DLD1 (cell line): ENCODE measurements around the gene ZBTB16.

Source experiments
- in situ Hi-C: cut with HindIII; loops from 2 replicates; pipeline ENCODE4 v1.10.0; 2017; ENCODE audit warnings: low sequenced_read_pairs

ZBTB16 gene

DNA sequence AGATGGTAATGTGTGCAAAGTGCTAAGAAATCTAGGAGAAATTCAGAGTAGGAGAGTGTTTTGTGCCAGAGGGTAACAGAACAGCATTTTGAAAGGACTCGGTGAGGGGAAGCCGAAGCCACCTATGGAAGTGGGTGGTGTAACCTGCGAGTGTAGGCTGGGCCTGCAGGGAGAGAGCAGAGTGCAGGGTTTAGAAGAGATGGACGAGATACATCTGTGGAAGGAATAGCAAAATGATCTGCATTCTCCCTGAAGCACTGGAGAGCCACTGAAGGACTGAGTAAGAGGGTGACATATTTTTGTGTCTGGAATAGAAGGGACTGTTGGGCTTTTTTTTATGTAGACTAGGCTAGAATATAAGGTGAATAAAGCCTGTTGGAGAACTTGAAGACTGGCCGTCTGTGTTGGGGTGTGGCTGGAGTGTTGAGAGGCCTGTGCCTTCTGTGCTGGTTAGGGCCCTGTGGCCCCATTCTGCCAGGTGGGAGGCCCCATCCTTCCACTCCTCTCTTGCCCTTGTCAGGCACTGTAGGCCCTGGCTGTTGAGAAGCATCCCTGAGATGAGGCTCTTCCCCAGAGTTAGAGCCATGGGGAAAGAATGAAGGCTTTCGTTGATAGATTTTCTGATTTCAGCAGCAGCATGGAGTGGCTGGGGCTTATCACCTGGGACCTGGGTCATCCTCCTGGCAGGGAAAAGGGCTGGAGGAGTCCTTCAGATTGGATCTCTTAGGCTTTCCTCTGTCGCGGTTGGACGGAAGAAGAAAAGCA is 102.2 kb downstream of the ZBTB16 start:
- in situ Hi-C loops = no loop called here

DNA sequence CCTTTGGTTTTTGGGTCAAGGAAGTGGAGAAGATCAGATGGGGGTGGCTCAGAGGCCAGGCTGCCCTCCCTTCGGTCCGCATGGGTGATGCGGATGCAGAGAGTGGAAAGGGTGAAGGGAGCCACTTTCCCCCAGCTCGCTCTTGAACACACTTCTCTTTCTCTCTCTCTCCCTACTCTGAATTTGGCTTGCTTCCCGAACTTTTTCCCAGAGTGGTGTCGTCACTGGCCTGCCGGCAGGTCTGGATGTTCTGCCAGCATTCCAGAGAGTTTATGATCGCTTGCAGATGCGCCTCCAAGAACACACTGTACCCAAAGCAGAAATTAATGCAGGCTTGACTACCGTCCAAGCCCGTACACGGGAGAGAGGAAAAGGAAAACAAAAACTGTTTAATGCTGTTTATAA is 103.2 kb downstream of the ZBTB16 start:
- in situ Hi-C loops = no loop called here

DNA sequence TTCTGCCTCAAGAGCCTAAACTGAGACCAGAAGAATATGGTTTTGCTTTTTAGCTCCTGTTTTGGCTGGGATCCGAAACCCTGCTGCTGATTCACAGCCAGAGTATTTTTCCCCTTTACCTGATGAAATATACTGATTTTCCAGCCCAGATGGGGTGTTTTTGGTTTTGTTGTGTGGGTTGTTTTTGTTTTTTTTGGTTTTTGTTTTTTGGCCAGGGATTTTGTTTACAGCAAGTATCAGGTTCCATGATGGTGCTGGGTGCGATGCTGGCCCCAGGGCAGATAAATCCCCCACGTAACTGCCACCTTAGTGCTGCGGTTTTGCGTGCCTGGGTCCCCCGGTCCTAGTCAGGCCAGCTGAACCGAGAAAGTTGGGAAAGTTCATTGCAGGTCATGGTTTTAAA is 103.7 kb downstream of the ZBTB16 start:
- in situ Hi-C loops = no loop called here

DNA sequence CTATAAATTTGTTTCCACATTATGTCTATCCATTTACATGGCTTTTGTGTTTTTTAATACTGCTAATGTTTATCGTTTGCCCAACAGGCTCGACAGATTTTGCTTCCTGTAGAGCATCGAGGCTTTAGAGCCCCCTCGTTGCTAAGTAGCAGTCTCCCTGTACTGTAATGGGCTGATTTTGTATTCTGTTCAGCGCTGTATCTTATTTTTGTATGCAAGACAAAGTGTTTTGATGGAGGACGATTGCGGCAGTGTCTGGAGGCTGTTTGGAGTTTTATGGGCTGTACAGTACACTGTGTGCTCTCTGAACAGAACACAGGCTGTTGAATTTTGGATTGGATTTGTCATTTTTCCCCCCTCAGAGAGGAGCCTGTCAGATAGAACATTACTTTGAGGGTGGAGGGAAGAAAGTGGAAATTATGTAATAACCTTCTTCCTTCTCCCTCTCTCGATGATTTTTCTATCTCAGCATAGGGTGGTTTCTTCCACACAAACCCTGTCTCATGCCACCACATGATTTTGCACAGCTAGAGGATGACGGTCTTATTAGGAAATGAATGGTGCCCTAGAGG is 104.4 kb downstream of the ZBTB16 start:
- in situ Hi-C loops = no loop called here

DNA sequence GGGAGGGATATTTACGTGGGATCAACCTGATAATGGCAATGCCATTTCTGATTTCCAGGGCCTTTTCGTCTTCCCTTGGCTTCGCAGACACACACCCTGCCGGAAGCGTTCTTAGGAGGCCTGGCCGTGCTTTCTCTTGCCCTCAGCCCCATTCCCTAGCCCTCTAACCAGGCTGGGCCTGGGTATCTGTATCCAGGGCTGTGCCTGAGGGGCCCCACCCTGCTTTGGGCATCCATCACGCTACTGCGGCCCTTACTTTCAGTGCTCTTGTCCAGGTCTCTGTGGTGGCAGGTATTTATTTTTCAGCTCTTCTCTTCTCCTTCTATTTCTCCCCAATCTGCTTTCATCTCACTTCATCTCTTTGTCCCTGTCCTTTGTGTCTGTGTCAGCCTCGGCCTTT is 105.0 kb downstream of the ZBTB16 start:
- in situ Hi-C loops = no loop called here

DNA sequence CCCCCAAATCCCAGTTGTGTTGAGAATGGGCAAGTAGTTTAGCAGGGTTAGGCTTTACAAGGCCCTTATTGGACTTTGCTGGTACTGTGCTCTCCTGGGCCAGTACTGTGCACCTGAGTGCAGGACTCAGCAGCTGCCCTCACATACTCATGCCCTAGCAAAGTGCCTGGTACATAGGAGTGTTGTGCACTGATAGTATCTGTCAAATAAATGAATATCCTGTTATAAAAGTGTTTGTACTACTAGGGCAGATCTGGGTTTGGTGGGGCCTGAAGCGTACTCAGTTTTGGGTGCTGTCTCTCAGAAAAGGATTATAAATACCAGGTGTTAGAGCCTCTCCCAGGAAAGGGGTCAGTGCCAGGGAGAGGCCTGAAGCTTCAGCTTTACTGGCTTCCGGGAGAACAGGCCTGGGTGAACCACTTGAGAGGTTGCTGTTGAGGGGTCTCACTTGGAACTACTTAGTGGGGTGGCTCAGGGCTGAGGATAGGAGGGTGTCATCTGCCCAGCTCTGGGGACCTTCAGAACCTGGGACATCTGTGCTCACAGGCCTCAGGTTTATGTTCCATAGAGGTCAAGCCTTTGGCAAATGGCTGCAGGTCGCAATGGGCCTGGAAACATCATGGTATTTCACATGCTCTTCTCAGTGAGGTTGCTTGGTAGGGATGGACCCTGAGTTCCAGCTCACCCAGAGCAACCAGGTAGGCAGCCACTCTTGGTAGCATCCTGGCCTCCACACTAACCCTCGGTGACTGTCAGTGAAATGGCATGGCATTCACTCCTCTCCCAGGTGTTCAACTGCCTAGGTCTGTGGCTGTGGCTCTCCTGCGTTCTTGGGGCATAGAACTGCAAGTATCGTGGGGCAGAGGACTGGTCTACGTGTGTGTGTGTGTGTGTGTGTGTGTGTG is 106.1 kb downstream of the ZBTB16 start:
- in situ Hi-C loops = no loop called here

DNA sequence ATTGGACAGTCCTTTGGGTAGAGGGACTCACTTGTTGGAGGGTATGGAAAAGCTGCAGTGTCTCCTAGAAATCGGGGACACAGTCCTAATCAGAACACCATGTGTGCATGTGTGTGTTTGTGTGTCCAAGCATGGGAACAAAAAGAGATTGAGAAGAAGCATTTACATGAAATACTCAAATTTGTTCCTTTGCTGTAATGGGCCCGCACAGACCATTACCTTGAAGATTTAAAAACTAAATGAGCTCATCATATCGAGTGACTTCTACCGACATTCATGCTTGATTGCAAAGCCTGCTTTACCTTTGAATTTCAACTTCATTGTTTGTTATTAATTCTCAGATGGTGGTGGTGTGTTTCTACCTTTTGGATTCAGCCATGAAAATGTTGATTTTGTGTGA is 106.9 kb downstream of the ZBTB16 start:
- in situ Hi-C loops = no loop called here

DNA sequence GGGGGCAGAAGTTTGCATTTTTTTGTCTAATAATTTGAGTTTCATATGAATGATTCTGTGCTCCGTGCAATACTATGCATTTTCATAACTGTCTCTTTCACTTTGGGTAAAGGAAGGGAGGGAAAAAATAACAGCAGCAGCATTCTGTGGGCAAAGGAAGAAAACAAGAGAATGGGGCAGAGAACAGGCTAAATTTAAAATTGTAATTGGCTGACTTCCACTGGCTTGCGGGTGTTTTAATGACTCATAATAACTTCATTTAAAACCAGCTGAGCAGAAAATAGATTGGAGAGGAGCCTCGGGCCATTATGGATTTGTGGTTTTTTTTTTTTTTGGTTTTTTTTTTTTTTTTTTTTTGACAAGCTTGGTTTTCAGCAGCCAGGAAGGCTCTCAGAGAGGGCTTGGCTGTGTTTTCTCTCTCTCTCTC is 107.4 kb downstream of the ZBTB16 start:
- in situ Hi-C loops = no loop called here

DNA sequence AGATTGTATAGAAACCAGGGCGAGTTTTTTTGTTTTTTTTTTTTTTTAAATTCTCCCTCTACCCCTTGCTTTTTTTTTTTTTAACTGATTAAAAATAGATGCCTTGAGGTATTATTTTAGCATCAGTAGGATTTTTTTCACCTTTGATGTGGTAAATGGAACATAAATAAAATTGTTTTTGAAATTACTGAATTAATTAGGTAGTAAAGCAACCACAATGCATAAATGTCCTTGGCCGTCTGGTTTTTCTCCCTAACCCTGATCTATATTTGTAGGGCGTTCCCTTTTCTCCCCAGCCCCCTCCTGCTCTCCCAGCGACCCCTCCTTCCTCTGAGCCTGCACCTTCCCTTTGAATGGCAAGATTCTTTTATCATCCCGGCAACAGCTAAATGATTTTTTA is 107.8 kb downstream of the ZBTB16 start:
- in situ Hi-C loops = no loop called here

DNA sequence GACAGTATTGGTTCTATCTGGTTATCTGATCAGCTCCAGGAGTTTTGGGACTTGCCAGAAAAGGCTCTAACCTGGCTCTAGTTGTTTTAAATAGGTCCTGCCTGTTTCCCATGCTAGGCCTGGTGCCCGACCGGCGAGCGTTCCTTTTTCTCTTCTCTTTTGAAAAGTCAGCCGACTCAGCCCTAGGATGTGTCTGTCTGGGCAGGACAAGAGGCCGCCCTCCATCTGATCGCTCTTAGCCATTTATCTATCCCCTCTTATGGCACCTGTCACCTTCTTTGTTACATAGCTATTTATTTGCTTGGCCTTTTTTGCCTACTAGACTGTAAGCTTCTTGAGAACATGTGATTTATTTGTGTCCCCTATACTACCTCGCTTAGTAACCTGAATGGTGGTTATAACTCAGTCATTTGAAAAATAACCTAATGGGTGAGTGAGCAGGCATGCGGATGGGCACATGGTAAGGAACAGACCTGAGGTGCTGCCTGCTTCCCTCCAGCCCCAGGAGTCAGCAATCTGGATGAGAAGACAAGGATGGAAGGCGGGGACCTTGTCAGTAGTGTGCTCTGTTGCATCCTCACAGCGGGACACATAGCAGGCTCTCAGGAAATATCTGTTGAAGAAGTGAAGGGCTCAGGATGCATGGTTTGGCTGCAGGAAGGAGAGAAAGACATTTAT is 108.4 kb downstream of the ZBTB16 start:
- in situ Hi-C loops = no loop called here

DNA sequence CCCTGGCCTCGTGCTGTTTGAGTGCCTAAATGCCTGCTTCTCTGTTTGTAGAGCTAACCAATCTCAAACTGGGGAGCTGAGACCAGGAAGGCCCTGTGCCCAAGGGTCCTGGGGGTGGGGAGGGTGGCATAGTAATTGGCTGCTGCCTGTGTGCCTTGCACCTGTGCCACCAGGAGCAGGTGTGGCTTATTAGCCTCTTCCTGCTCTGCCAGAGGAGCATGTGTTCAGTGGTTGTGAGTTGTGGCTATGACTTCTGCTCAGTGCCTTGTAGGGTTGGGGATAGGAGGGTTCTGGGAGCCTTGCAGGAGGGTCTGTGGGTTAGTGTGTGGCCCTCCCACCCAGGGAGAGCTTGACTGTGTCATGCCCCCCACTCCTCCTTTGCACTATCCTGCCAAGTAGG is 109.2 kb downstream of the ZBTB16 start:
- in situ Hi-C loops = no loop called here

DNA sequence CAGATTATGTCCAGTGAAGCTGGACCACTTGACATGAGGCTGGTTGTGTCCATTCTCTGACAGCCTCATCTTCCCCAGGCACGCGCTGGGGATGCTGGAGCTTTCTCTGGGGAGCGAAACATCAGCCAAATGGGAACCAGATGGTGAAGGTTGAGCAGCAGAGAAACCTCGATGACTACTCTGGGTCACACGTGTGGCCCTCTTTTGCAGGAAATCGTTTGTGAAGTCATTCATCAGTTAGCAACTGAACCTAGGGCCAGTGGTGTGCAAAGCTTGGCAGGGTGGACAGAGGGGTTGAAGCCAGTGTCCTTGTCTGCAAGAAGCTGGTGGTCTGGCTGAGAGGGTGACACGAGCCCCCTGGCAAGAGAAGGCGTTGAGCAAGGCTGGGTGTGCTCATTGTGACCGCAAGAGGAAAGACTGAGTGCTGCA is 109.8 kb downstream of the ZBTB16 start:
- in situ Hi-C loops = no loop called here

DNA sequence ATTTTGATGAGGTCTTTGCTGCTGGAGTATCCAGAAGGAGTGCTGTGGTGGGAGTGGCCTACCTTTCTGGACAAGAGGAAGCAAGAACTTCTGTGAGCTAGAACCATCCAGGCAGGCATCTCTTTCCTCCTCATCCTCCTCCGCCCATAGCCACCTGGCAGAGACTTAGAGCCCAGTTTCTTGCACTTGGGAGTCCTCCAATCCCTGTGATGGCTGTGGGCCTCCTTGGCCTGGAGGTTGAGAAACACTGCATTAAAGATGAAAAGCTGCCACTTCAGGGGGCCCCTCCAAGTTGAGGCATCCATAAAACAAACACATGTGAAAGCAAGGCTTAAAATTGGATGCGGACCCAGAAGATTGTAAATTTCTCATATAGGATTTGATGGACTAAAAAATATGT is 110.3 kb downstream of the ZBTB16 start:
- in situ Hi-C loops = no loop called here

DNA sequence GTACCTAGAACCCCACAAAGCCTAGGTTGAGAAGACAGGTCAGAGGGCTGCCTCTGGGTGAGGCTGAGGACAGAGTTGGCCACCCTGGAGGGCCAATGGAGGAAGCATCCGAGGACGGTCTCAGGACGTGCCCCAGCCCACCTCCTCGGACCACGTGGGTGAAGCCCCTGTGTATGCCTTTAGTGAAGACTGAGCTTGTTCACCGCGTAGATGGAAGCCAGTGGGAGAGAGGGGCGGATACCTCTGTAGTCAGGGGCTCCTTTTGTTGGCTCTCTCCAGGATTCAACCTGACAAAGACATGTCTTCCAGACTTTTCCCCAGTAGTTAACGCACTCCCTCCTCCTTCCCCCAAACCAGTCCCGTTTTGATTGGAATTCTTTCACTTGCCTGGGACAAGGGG is 110.7 kb downstream of the ZBTB16 start:
- in situ Hi-C loops = no loop called here

DNA sequence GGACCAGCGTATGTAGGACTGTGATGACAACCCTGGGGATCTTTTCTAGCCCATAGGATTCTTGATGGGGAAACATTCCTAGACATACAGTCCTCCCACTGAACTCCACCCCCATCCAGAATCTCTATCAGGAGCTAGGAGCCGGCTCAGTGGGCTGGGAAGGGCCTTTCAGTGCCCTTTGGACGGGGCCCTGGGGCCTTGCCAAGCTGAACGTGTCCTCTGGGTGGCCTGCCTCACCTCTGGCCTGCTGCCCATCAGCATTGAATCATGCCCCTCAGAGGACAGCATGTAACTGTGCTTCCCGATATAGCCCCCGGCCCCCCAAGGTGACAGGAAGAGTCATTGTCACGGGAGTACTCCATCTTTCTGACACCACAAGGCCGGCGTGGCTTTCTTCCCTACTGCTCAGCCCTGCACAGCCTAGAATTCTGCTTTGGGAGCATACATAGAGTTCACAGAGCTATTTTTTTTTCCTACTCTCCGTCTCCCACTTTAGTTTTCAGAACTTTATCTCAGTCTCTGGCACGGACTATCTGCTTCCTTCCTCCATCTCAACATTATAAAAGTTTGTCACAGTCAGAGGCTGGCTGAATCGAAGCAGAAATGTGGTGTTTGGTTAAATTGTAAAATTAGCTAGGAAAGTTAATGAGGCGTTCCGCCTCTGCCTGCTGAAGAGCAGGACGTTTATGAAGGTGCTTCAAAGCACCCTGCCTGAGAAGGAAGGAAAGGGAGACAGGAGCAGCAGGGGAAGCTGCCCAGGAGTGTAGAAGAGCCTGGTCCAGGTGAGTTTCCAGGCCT is 111.9 kb downstream of the ZBTB16 start:
- in situ Hi-C loops = no loop called here

DNA sequence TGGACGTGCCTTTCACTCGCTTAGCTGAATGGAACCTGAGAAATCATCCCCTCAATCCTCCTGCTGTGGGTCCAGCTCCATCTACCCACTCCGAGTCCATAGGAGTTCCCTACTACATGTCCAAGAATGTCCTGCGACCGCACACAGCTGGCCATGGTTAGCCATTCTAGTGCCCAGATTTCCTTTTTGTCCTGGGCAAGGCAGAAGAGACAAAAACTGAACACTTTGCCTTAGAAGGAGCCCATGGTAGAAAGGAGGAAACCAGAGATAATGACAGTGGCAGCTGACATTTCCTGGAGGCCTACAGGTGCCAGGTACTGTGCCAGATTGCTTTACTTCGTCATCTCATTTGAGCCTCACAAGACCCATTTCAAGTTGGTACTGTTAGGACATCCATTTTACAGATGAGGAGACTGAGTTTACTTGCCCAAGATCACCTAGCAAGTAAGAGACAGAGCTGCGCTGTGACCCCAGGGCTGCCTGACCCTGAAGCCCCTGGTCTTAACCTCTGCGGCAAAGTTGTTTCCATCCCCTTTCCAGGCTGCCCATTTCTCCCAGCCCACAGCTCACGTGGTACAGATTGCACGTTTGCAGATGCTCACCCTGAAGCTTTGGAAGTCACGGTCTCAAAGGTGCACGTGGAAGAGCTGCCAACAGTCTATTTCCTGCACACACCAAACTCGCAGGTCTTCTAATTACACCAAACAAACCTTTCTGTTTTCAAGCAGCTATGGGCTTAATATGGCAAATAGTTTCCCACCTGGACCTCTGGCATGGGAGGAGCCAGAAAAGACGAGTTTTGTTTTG is 112.7 kb downstream of the ZBTB16 start:
- in situ Hi-C loops = no loop called here

DNA sequence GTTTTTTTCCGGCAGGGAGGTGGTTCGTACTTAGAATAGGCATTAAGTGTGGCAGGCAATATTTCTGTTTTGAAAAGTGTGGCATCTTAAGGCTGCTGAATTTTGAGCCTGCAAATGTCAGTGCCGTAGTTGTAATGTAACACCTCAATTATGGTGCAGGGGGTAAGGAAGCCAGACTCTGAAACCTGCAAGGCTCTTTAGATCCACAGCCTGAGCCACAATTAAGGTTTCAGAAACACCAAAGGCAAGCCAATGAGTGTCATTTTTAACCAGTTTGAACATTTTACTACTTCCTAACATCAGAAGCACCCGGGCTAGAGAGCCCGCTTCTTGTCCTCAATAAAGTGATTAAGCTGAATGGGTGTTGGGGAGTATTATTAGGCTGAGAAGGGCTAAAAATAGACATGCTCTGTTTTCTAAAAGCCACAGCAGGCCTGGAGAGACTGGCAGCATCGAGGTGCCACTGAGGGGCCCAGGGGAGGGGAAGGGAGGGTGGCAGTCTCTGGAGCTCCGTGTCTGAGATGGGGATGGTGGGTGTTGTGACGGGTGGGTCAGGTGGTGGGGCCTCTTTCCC is 113.4 kb downstream of the ZBTB16 start:
- in situ Hi-C loops = no loop called here

DNA sequence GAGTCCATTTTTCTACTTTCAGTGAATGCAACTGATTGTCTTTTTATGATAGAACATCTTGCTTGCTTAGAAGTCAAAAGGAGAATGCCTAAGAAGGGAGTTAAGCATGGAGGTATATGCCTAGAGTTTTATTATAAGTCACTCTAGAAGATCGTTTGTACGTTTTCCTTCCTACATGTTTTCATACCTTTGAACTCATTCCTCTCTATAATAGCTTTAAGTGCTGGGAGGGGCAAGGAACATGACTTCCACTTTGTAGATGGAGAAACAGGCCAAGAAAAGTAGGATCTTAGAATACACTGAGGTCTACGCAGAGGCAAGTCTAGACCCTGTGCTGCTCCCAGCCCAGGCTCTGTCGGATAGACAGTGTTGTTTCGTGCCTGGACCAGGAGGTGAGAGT is 114.3 kb downstream of the ZBTB16 start:
- in situ Hi-C loops = no loop called here
